ENCODE measurements around the gene HSD11B2. TPM values are rescaled to one million over a fixed set of nuclear protein-coding genes. Genes with fewer than 3 reads are reported as not detected.
A peak's percentile ranks its signal among the peaks of the same experiment; 100 is the strongest.
"Not testable (repeated sequence)": the region's sequence is repeated elsewhere in the genome, so short reads cannot be mapped to it uniquely, and the experiment has no call there.

HSD11B2 gene
- total RNA-seq, 2 experiments from 2014 or later, result 0.86 to 1.1 TPM

DNA sequence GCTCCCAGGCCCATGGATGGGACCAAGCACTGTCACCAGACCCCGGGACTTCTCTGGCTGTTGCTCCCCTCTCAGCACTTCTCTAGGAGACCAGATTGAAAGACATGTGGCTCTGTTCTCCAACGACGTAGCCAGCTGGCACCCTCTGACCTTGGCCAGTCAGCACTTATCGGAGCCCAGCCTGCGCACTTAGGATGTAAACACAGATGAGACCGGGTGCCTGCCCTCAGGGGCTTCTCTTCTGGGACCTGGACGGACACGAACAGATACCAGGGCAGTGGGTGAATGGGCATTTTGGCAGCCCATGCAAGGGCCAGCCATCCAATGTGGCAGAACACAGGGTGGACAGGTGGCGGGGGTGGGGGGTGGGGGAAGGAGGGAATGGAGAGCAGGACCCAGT is 21.3 kb upstream of the HSD11B2 start:
- Mint-ChIP-seq H3K27ac (no peak overlapping the region), H3K27me3 (ENCODE audit: low read depth) (peaks cover 11% of the 10 kb centered on the region), H3K4me1 (ENCODE audit: low read depth) (no peaks in the 10 kb centered on the region), H3K4me3 (no peak overlapping the region), H3K9me3 (no peaks in the 10 kb centered on the region), H3K36me3 (ENCODE audit: low read depth) (no peaks in the 10 kb centered on the region)
- CTCF ChIA-PET, result no interaction called here
- intact Hi-C loops (cut with micrococcal nuclease), result loop anchor here (10.0 kb wide), 1 partner anchor 455 kb away; no protein-coding TSS in a partner anchor
- no peak for DNase-seq

DNA sequence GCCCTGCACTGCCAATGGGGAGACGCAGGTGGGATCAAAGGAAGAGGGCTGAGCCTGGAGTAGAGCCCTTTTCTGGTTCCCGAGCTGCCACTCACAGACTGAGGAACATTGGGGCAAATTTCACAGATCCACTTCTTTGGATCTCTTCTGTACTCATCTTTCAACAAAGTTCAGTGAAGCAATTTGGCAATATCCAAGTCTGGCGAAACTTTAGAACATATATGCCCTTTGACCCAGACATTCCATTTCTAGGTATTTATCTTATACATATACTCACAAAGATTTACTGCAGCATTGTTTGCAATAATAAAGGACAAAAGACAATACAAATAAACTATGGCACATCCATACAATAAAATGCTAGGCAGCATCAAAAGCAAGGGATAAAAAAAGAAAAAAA is 19.6 kb upstream of the HSD11B2 start:
- CTCF ChIA-PET, result no interaction called here
- DNase-seq, result no peak
- Mint-ChIP-seq H3K9me3 (no peaks in the 10 kb centered on the region), H3K4me1 (ENCODE audit: low read depth) (peaks cover 3% of the 10 kb centered on the region), H3K36me3 (ENCODE audit: low read depth) (no peaks in the 10 kb centered on the region), H3K27ac (no peak overlapping the region), H3K4me3 (no peak overlapping the region), H3K27me3 (ENCODE audit: low read depth) (peaks cover 16% of the 10 kb centered on the region)
- intact Hi-C loops (cut with micrococcal nuclease), result loop anchor here (10.0 kb wide), 1 partner anchor 457 kb away; no protein-coding TSS in a partner anchor

- Mint-ChIP-seq H3K4me1 (ENCODE audit: low read depth) (peaks cover 6% of the 10 kb centered on the region), H3K27me3 (ENCODE audit: low read depth) (peaks cover 25% of the 10 kb centered on the region), H3K27ac (no peak overlapping the region), H3K9me3 (no peaks in the 10 kb centered on the region), H3K36me3 (ENCODE audit: low read depth) (no peaks in the 10 kb centered on the region), H3K4me3 (no peak overlapping the region)
- intact Hi-C loops (cut with micrococcal nuclease), result loop anchor here (10.0 kb wide), 1 partner anchor 457 kb away; no protein-coding TSS in a partner anchor
- DNase-seq, result no peak
- CTCF ChIA-PET, result interaction anchor here (0.6 to 2.9 kb wide), 7 partner anchors 8 to 80 kb away, joined by 3 to 11 read pairs (median 4); no protein-coding TSS in a partner anchor
Observed at GRCh38 chr16:67412294-67412693, 18.6 kb upstream of the HSD11B2 start.

- Mint-ChIP-seq H3K4me1 (ENCODE audit: low read depth) (peaks cover 6% of the 10 kb centered on the region), H3K27me3 (ENCODE audit: low read depth) (peaks cover 30% of the 10 kb centered on the region), H3K27ac (no peak overlapping the region), H3K9me3 (no peaks in the 10 kb centered on the region), H3K4me3 (no peak overlapping the region), H3K36me3 (ENCODE audit: low read depth) (no peaks in the 10 kb centered on the region)
- no peak for DNase-seq
- CTCF ChIA-PET, result interaction anchor here (0.8 to 2.9 kb wide), 8 partner anchors 12 to 154 kb away, joined by 3 to 11 read pairs (median 4); no protein-coding TSS in a partner anchor
- intact Hi-C loops (cut with micrococcal nuclease), result loop anchor here (10.0 kb wide), 1 partner anchor 459 kb away; no protein-coding TSS in a partner anchor
Observed at GRCh38 chr16:67413978-67414911, 16.7 kb upstream of the HSD11B2 start.

DNA sequence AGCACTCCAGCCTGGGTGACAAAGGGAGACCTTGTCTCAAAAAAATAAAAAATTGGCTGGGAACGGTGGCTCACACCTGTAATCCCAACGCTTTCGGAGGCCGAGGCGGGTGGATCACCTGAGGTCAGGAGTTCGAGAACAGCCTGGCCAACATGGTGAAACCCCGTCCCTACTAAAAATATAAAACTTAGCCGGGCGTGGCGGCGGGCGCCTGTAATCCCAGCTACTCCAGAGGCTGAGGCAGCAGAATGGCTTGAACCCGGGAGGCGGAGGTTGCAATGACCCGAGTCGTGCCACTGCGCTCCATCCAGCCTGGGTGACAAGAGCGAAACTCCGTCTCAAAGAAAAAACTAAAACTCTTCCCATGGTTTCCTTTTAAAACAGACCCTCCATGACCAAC is 15.5 kb upstream of the HSD11B2 start:
- H3K9me3 Mint-ChIP-seq; DNase-seq; H3K36me3 Mint-ChIP-seq (ENCODE audit: low read depth); H3K27ac Mint-ChIP-seq; H3K4me1 Mint-ChIP-seq (ENCODE audit: low read depth): not testable (repeated sequence)
- intact Hi-C loops (cut with micrococcal nuclease), result loop anchor here (10.0 kb wide), 1 partner anchor 461 kb away; no protein-coding TSS in a partner anchor
- Mint-ChIP-seq H3K4me3 (peak overlapping the region; percentile 59), H3K27me3 (ENCODE audit: low read depth) (peaks cover 34% of the 10 kb centered on the region)
- CTCF ChIA-PET, result interaction anchor here (0.7 to 2.9 kb wide), 3 partner anchors 12 to 49 kb away, joined by 3 to 11 read pairs (median 3); no protein-coding TSS in a partner anchor

- Mint-ChIP-seq H3K27me3 (ENCODE audit: low read depth) (peaks cover 34% of the 10 kb centered on the region), H3K9me3 (no peaks in the 10 kb centered on the region), H3K27ac (no peak within 1 kb of the TSS), H3K36me3 (ENCODE audit: low read depth) (no peaks in the 10 kb centered on the region), H3K4me1 (ENCODE audit: low read depth) (peaks cover 6% of the 10 kb centered on the region), H3K4me3 (peak within 1 kb of the TSS; percentile 66)
- intact Hi-C loops (cut with micrococcal nuclease), result loop anchor here (1.0 to 10.0 kb wide), 2 partner anchors 137 to 461 kb away; partner anchors contain the start of gene PLEKHG4
- DNase-seq, result peak; percentile 48
- CTCF ChIA-PET, result interaction anchor here (0.6 to 2.0 kb wide), 12 partner anchors 11 to 1641 kb away, joined by 3 to 8 read pairs (median 3); no protein-coding TSS in a partner anchor
Observed at GRCh38 chr16:67415872-67416793, 14.8 kb upstream of the HSD11B2 start, which contains the start of gene ZDHHC1. Gene ZDHHC1, minus strand, starts transcription at chr16:67416477. Its CDS starts 8,702 bp downstream, at chr16:67407775.

- intact Hi-C loops (cut with micrococcal nuclease), result loop anchor here (10.0 kb wide), 1 partner anchor 463 kb away; no protein-coding TSS in a partner anchor
- DNase-seq, result no peak
- Mint-ChIP-seq H3K27ac (no peak overlapping the region), H3K36me3 (ENCODE audit: low read depth) (no peaks in the 10 kb centered on the region), H3K9me3 (no peaks in the 10 kb centered on the region), H3K4me3 (no peak overlapping the region), H3K27me3 (ENCODE audit: low read depth) (peaks cover 32% of the 10 kb centered on the region), H3K4me1 (ENCODE audit: low read depth) (peaks cover 6% of the 10 kb centered on the region)
- CTCF ChIA-PET, result interaction anchor here (0.6 to 2.0 kb wide), 10 partner anchors 9 to 157 kb away, joined by 3 to 8 read pairs (median 4); no protein-coding TSS in a partner anchor
Observed at GRCh38 chr16:67417333-67418061, 13.4 kb upstream of the HSD11B2 start.

DNA sequence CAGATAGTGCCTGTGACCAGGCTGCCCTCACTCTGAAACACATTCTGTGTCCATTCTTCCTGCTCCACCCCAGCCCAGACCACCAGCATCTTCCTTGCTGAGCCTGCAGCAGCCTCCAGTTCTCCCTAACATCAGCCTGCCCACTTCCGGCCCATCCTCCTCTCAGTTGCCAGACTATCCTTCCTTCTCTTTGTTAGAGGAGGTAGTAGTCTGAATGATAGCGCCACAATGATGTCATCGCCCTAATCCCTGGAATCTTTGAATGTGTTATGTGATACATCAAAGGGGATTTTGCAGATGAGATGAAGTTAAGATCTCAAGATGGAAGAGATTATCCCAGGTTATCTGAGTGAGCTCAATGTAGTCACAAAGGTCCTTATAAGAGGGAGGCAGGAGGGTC is 11.4 kb upstream of the HSD11B2 start:
- DNase-seq, result no peak
- Mint-ChIP-seq H3K9me3 (no peaks in the 10 kb centered on the region), H3K27me3 (ENCODE audit: low read depth) (peaks cover 27% of the 10 kb centered on the region), H3K4me1 (ENCODE audit: low read depth) (peaks cover 6% of the 10 kb centered on the region), H3K27ac (no peak overlapping the region), H3K4me3 (no peak overlapping the region), H3K36me3 (ENCODE audit: low read depth) (no peaks in the 10 kb centered on the region)
- intact Hi-C loops (cut with micrococcal nuclease), result loop anchor here (10.0 kb wide), 1 partner anchor 465 kb away; no protein-coding TSS in a partner anchor
- CTCF ChIA-PET, result interaction anchor here (0.6 to 1.6 kb wide), 3 partner anchors 9 to 303 kb away, joined by 4 to 7 read pairs (median 6); no protein-coding TSS in a partner anchor

DNA sequence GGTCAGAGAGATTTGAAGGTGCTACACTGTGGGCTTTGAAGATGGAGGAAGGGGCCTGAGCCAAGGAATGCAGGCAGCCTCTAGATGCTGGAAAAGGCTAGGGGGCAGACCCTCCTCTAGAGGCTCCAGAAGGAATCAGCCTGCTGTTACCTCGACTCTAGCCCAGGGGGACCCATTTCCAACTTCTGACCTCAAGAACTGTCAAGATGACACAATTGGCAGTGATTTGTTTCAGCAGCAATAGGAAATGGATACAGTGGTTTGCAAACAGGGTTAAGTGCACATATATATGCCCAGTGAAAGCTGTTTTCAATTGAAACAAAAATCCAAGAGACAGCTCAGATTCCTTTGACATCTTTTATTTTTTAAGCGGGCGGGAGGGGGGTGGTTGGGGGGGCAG is 11.0 kb upstream of the HSD11B2 start:
- H3K27ac Mint-ChIP-seq, result no peak overlapping the region
- DNase-seq, result no peak
- intact Hi-C loops (cut with micrococcal nuclease), result loop anchor here (10.0 kb wide), 1 partner anchor 465 kb away; no protein-coding TSS in a partner anchor
- peaks cover 6% of the 10 kb centered on the region for H3K4me1 Mint-ChIP-seq (ENCODE audit: low read depth)
- CTCF ChIA-PET, result interaction anchor here (1.0 to 1.6 kb wide), 3 partner anchors 7 to 27 kb away, joined by 3 to 6 read pairs (median 4); no protein-coding TSS in a partner anchor
- H3K4me3 Mint-ChIP-seq, result no peak overlapping the region
- no peaks in the 10 kb centered on the region for H3K36me3 Mint-ChIP-seq (ENCODE audit: low read depth)
- H3K27me3 Mint-ChIP-seq (ENCODE audit: low read depth), result peaks cover 24% of the 10 kb centered on the region
- no peaks in the 10 kb centered on the region for H3K9me3 Mint-ChIP-seq

DNA sequence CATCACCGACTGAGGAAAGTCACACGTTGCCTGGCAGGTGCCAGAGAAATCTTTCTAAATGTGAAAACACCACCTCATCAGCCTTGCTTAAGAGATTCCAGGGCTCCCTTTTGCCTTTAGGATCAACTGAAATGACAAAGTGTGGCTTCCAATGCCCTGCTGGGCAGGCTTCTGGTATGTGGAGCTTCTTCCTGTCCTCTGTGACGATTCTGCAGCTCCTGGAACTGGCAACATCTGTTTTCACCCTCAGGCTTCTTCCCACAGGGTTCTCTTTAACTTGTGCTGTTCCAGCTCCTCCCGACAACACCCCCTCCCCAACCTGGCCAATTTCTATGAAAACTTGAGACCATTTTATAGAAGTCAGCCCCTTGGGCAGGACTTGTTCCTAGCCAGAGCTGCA is 9.9 kb upstream of the HSD11B2 start:
- intact Hi-C loops (cut with micrococcal nuclease), result no loop called here
- Mint-ChIP-seq H3K9me3 (no peaks in the 10 kb centered on the region), H3K36me3 (ENCODE audit: low read depth) (no peaks in the 10 kb centered on the region), H3K27ac (no peak overlapping the region), H3K27me3 (ENCODE audit: low read depth) (peaks cover 20% of the 10 kb centered on the region), H3K4me3 (no peak overlapping the region), H3K4me1 (ENCODE audit: low read depth) (peaks cover 4% of the 10 kb centered on the region)
- CTCF ChIA-PET, result interaction anchor here (0.6 to 1.5 kb wide), 6 partner anchors 8 to 288 kb away, joined by 3 to 6 read pairs (median 4); no protein-coding TSS in a partner anchor
- DNase-seq, result no peak

- no peaks in the 10 kb centered on the region for H3K4me1 Mint-ChIP-seq (ENCODE audit: low read depth)
- CTCF ChIA-PET, result interaction anchor here (0.6 to 0.9 kb wide), 2 partner anchors 11 to 12 kb away, joined by 4 read pairs; no protein-coding TSS in a partner anchor
- intact Hi-C loops (cut with micrococcal nuclease), result no loop called here
- H3K27me3 Mint-ChIP-seq (ENCODE audit: low read depth), result peaks cover 11% of the 10 kb centered on the region
- no peaks in the 10 kb centered on the region for H3K9me3 Mint-ChIP-seq
- H3K4me3 Mint-ChIP-seq, result no peak overlapping the region
- no peak for DNase-seq
- no peak overlapping the region for H3K27ac Mint-ChIP-seq
- no peaks in the 10 kb centered on the region for H3K36me3 Mint-ChIP-seq (ENCODE audit: low read depth)
Observed at GRCh38 chr16:67423015-67423414, 7.9 kb upstream of the HSD11B2 start.
